ENCODE data around the gene ADCY5.

ADCY5 gene

GRCh38 chr3:123323781-123324180 is 125.1 kb downstream of the ADCY5 start:
- H3K27ac ChIP-seq, result no peak overlapping the region
- TF ChIP-seq ZFX (IDR thresholded peaks at IDR 0.05), result no peak
- TF ChIP-seq CTCF (conservative IDR thresholded peaks at IDR 0.05), result no peak

- no peak for TF ChIP-seq ZFX (IDR thresholded peaks at IDR 0.05)
- no peak for TF ChIP-seq CTCF (conservative IDR thresholded peaks at IDR 0.05)
- H3K27ac ChIP-seq, result no peak overlapping the region
These were observed 126.0 kb downstream of the ADCY5 start for GRCh38 chr3:123322866-123323265.

GRCh38 chr3:123321806-123322205 is 127.1 kb downstream of the ADCY5 start:
- no peak overlapping the region for H3K27ac ChIP-seq
- TF ChIP-seq ZFX (IDR thresholded peaks at IDR 0.05) (no peak), CTCF (conservative IDR thresholded peaks at IDR 0.05) (no peak)

GRCh38 chr3:123320221-123320620 is 128.7 kb downstream of the ADCY5 start:
- TF ChIP-seq CTCF (conservative IDR thresholded peaks at IDR 0.05), result no peak
- no peak for TF ChIP-seq ZFX (IDR thresholded peaks at IDR 0.05)
- no peak overlapping the region for H3K27ac ChIP-seq

- TF ChIP-seq CTCF (conservative IDR thresholded peaks at IDR 0.05), result no peak
- no peak for TF ChIP-seq ZFX (IDR thresholded peaks at IDR 0.05)
These were observed 129.1 kb downstream of the ADCY5 start for GRCh38 chr3:123319760-123320159.

GRCh38 chr3:123318374-123318773 is 130.5 kb downstream of the ADCY5 start:
- no peak overlapping the region for H3K27ac ChIP-seq
- TF ChIP-seq CTCF (conservative IDR thresholded peaks at IDR 0.05) (no peak), ZFX (IDR thresholded peaks at IDR 0.05) (no peak)

More at GRCh38 chr3:123319760-123320159, 129.1 kb downstream of the ADCY5 start:
- H3K27ac ChIP-seq, result no peak overlapping the region

- no peak overlapping the region for H3K27ac ChIP-seq
- TF ChIP-seq ZFX (IDR thresholded peaks at IDR 0.05) (no peak), CTCF (conservative IDR thresholded peaks at IDR 0.05) (no peak)
These were observed 131.2 kb downstream of the ADCY5 start for GRCh38 chr3:123317716-123318115.
